ENCODE data around the gene MSTN.

The MSTN gene
- total RNA-seq, result 0.10 to 0.13 reads per million in 2 donors

DNA sequence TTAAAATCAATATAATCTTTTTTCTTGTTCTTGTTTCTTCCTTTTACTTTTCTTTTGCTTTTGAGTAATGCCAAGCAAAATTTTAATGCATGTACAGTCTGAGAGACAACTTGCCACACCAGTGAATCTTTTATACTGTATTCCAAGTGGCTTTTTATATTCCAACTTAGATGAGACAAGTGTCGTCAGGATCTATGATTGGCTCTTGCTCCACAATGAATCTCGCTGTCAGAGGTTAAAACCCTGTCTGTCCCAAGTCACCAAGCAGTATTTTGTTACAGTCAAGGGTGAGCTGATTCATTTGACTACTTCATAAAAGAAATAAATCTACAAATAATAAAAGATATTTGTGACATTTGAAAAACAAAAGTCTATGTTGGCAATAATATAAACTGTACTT, at the start of gene MSTN:
MSTN (minus strand) TSS at position 129 of the 400 bp plus-strand sequence. CDS start 133 bp downstream, outside the sequence.
- DNase-seq, result no peak

DNA sequence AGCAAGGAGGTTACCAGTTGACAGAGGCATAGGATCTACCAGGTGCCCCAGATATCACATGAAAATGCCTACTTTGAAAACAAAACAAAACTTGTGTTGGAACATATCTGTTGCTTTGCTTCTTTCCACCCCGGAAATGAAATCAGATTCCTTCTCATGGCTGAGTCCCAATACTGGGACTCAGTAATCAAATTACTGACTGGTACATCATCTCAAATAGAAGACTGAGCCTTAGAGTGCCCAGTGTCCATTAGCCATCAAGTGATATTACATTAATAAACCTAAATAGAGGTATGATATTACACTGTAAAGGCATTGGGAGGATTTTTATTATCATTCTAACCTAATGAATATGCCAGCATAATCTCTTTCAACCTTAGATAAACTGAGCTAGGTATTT, 48.6 kb upstream of the MSTN start:
- no peak for DNase-seq

DNA sequence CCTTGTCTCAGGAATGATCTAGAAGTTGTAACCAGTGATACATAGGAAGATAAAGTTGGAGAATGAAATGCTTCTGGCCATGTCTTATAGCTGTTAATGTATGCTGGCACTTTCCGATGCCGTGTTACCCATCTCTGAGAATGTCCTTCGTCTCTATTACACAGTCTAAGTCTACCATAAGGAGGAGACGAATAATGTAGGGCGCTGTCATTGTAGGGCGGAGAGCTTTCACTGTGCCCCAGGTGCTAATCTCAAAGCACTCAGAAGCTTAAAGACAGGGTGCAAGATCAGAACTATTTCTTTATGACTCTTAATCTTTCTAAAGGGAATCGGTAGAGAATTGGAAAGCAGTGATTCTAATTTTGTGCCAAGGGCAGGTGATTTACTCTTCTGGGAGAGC, 48.2 kb upstream of the MSTN start:
- no peak for DNase-seq

DNA sequence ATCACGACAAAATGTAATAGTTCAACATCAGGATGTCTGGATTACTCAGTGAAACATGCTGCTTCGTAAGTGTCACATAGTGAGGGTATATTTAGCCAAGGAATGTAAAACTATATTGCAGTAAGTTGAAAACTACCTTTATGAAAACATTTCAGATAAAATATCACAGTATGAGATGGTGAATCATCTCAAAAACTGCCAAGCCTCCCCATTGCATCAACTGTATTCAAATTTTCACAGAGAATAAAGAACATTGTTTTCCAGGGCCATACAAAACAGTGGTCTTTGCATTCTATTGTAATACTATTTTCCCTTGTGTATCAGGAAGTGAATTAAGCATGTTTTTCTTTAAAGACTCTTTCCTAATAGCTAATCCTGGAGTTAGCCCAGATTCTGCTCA, 47.6 kb upstream of the MSTN start:
- no peak for DNase-seq

DNA sequence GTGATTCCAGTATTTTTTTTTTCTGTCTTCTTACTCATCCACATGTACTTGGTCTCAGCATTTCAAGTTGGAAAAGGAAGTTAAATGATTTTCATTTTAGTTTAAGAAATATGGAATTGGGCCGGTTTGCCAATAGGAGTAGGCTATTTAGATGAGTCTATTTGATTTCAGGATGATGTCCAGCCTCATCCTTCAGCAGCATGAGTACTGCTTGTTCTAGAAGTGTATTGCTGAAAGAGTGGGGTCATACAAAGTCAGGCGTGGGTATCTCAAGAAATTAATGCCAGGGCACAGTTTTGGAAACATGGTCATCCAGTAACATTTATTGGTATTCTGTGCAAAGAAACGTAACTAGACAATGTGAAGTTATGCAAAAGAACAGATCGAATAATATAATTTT, 44.9 kb upstream of the MSTN start:
- no peak for DNase-seq

DNA sequence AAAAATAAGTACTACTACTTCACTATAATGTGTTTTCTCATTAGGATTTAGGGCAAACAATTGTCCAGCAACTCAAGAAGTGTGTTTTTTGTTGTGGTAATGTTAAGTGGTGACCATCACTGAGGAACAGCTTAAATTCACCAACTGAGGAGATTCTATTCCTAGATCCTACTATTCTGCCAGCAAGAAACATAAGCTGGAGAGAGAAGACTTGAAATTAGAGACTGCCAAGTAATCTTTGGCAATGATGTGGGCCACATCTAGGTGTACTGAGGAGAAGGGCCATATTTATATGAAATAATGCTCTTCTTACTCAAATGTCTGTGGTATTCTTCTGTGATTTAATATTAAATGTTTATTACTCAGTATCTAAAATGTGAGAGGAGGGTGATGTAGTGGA, 44.3 kb upstream of the MSTN start:
- DNase-seq, result no peak

DNA sequence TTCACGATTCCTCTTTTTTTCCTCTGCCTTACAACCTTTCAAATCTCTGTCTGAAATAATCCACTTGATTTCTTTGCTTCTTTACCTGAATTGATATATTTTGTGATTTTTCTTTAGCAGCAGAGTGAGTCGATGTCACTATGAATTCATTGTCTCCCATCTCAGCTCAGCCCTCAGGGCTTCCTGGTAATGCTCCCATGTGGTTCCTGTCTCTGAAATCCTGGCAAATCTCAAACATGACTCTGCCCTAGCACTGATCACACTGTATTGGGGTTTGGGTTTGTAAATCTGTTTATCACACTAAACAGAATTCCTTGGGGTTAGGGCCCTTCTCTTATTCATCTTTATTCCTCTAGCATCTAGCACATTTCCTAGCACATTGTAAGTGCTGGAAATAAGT, 43.0 kb upstream of the MSTN start:
- no peak for DNase-seq

DNA sequence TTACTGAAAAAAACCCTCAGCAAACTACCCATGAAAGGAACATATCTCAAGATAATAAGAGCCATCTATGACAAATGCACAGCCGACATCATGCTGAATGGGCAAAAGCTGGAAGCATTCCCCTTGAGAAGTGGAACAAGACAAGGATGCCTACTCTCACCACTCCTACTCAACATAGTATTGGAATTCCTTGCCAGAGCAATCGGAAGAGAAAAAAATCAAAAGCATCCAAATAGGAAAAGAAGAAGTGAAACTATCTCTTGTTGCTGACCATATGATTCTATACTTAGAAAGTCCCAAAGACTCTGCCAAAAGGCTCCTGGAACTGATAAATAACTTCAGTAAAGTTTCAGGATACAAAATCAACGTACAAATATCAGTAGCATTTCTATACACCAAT, 40.6 kb upstream of the MSTN start:
- no peak for DNase-seq

DNA sequence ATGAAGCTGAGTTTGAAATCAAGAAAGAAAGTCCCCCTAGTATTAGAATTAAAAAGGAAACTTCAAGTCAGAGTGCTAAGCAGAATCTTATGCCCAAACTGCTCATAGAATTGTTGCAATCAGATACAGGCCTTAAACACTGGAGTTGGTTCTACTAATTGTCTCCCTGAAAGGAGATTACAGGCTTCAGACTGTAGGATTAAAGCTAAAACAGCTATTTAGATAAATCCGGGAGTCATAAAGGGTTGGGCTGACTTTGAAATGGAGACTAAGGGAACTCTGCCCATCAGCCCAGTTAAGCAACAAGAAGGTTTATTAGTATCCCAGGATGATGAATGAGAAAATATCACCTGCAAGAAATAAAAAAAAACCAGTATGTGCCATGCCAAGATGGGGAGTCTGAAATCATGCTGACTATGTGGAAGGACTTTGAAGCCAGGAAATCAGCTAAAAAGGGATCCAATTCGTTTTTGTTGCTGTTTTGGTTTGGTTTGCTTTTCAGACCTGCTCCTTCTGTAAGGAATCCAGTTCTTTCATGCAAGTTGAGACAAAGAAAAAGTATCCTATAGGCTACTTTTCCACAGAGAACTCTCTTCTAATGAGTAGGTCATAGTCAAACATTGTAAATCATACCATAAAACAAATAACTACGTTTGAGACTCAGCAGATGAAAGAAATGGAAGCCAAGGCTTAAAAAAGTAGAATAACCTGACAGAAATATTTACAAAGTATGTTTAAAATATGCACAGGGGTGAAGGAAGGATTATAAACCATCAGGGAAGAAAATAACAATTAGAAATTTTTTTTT, 37.6 kb upstream of the MSTN start:
- DNase-seq, result no peak

DNA sequence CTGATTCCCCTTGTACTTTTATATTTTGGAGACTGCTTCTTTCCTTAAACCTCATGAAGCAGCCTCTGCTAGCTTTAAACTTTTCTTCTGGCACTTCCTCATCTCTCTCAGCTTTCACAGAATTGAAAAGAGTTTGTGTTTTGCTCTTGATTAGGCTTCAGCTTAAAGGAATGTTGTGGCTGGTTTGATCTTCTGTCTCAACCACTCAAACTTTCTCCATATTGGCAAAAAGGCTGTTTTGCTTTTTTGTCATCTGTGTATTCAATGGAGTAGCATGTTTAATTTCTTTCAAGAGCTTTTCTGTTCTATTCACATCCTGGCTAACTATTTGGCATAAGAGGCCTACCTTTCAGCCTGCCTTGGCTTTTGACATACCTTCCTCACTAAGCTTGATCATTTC, 36.3 kb upstream of the MSTN start:
- DNase-seq, result no peak

DNA sequence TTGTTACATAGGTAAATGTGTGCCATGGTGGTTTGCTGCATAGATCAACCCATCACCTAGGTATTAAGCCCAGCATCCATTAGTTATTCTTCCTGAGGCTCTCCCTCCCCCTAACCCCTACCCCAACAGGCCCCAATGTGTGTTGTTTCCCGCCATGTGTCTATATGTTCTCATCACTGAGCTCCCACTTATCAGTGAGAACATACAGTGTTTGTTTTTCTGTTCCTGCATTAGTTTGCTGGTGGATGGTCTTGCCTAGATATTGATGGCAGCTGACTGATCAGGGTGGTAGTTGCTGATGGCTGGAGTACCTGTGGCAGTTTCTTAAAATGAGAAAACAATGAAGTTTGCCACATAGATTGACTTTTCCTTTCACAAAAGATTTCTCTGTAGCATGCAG, 34.6 kb upstream of the MSTN start:
- DNase-seq, result no peak

DNA sequence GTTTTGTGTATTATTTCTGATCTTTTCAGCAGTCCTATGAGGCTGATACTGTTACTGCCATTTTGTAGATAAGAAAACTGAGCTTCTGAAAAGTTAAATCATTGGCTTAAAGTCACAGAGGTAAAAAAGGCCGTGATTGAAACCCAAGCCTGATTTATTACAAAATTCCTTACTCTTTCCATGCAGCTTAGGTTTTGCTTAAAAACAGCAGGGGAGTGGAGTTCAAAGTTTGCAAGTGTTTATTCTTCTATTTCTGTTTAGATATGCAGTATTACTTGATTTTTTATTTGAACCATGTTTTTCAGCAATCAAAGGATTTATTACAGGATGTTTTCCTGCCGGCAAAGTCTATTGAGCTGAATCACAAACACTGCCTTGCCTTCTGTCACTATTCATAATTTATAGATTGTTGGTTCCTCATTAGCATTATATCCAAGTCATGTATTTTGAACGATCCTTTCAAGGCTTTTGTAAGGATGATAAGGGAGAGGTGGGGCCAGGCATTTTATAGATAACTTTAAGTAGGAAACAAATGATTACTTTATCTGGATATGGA, 31.9 kb upstream of the MSTN start:
- DNase-seq, result no peak

DNA sequence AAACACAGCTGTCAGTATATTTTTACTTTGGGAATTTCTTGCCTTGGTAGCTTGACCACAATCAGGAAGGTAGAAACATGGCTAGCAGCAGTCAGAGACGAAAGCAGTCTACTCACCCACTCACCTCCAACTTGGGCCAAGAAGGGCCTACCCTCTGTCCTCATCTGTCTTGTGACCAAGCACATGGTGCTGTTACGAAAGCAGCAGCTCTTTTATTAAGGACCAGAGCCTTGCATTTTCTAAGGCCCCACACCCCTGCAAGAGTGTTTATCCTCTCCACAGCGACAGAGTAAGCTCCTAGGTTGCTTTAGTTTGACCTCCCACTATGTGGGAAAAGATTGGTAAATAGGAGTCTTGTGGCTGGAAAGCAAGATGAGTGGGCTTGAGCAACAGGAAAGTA, 31.3 kb upstream of the MSTN start:
- no peak for DNase-seq

DNA sequence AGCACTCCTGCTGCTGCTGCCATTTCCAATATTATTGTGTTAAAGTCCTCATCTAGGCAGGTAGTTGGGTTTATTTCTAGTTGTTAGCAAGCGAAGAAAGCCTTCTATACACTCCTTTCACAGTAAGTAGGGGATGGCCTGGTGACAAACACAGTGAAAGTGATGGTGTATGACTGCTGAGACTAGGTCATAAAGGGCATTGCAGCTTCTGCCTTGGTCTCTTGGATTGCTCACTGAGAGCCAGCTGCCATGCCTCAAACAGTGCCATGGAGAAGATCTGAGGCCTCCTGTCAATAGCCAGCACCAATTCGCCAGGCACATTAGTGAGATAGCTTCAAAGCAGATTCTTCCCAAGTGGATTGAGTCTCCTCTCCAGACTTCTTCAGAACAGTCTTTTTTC, 27.6 kb upstream of the MSTN start:
- no peak for DNase-seq

DNA sequence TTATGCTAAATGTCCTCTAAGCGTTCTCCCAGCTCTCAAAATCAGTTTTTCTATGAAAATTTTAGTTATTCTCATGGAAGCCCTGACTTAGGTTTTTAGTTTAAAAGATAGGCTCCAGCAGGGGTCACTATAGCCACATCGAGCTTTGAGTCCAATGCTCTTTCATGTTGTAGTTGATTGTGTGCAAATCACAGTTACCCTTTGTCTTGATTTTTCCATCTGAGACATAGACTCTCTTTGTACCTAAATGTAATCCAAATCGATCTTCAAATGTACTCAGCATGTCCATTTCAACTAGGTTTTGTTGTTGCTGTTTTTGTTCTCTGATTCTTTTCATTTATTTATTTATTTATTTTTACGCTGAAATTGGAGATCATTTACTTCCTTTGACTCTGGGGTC, 26.4 kb upstream of the MSTN start:
- DNase-seq, result no peak

DNA sequence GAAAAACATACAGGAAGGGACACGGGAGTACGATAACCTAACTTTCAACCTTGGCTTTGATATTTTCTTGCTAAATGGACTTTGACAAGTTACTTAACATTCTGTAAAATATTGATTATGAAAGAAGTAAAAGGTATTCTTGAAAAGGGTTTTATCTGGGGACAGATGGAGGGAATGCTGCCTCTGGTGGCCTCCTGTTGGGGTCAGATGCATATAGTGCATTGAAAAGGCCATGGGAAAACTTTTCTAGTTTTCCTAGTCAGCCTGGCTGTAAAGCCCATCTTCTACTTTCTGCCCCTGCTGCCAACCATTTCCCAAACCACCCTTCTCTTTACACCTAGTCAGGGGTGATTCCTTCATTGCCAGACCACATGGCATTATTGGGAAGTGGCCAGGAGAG, 22.2 kb upstream of the MSTN start:
- no peak for DNase-seq

DNA sequence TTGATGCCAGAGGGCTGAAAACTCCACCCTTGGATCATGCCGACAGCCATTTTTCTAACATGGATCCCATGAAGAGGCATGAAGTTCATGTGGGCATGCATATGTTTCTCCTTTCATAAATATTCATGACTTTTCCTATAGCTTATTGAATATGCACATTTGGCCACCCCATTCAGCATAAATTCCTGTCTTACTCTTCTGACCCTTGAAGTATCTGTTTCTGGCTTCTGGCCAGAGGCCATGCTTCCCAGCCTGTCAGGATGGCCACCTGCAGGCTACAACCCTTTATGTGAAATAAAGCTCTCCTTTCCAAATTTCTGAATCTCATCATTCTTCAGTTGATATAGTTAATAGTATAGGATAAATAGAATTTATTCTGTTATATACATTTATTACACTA, 19.6 kb upstream of the MSTN start:
- no peak for DNase-seq

DNA sequence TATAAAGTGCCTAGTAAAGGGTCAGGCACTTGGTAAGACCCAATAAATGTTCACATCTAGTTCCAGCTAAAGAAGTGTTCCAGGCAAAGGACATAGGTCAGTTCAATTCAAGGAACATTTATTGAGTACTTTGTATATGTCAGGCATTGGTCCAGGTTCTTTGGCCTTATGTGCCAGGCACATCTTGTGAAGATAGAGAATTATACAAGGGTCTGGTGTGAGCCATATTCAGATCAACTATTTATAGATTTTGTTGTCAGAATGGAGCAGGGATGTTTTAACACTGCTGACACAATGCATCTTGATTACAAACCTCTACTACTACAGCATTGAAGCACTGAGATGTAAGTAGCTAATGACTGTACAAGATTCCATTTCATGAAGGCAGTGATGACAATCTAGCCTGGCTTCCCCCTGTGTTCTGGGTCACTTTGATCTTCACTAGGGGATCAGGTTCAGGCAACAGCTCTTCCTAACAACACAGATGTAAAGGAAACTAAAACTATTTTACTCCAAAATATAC, 18.1 kb upstream of the MSTN start:
- no peak for DNase-seq

DNA sequence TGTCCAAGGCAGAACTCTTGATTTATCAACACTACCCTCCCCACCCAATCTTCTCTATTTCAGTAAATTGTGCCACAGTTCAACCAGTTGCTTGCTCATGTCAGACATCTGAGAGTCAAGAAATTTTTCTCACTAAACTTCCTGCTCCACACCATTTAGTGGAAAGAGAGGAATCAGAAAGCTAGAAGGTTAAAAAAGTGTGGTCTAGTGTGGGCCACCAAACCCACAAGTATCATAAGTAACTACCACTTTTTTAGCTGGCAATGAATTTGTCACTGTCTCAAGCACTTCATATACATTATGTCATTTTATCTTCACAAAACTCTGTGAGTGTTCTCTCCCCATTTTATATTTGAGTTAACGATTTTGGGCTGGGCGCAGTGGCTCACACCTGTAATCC, 16.6 kb upstream of the MSTN start:
- DNase-seq, result no peak

DNA sequence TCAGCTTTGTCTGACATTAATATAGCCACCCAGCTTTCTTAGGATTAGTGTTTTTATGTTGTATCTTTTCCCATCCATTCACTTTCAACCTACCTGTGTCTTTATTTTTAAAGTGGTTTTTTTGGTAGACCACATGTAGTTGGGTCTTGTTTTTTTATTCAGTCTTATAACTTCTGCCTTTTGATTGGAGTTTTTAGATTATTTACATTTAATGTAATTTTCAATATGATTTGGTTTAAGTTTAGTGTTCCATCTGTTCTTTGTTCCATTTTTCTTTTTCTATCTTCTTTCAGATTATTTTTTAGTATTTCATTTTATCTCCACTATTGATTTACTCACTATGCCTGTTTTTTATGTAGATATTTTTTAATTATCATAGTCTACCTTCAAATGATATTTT, 13.1 kb upstream of the MSTN start:
- DNase-seq, result no peak

DNA sequence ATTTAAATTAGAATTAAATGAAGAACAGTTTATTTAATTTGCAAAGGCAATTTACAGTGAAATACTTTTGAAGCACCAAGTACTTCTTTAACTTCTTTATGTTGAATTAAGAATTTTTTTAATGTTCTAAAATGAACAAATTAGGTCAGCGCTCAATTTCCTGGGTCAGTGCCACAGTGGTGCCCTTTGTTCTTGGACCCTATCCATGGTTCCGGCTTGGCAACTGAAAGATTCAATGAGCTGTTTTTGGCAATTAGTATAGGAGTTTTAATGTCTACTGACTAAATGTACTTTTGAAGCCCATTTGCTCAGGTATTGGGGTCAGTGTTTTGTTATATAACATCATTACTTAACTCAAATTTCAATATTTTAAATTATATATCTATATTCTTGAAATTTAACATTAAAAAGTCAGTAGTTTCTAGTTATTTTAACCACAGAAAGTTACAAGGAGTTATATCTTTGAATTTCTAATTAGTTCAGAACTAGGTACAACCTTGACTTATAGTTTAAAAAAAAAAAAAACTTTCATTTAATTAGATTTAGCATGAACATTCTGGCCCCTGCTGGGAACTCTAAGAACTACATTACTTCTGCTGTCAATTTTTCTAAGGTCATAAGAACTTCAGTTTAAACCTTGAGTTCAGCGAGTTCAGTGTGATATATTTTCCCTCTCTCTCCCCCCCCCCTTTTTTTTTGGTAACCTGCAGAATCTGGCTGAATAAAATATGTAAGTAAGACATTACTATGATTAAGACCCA, 7.6 kb upstream of the MSTN start:
- DNase-seq, result no peak

DNA sequence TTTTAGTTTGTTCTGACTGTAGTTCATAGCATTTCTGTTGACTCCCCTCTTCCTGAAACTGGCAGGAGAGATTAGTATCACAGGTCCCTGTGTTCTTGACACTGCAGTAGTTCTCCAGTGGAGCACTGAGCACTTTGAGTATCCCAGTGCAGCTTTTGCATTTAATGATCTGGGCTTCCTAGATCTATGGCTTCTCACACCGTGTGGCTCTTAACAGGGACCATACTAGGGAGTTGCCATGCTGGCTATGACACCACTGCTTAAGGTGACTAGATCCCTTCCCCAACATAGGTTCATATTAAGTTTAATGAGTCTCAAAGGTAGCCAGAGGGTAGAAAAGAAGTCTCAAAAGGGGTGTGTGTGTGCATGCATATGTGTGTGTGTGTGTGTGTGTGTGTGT, 6.2 kb upstream of the MSTN start:
- DNase-seq, result no peak

DNA sequence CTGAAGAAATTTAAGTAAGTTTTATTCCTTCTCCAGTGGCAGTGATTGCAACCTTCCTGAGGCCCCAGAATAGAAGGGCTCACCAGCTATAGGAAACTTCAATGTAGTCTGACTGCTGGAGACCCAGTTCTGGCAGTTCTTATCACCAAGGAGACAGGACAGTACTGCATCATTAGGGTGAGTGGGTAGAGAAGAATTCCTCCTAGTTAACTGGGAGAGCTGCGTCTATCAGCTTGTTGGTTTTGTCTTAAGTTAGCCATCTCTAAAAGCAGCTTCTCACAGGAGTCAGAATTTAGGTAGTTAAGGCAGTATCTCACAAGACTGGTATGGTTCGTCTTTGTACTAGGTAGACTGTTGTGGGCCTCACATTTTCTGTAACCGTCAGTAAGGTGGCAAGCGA, 3.3 kb upstream of the MSTN start:
- no peak for DNase-seq

DNA sequence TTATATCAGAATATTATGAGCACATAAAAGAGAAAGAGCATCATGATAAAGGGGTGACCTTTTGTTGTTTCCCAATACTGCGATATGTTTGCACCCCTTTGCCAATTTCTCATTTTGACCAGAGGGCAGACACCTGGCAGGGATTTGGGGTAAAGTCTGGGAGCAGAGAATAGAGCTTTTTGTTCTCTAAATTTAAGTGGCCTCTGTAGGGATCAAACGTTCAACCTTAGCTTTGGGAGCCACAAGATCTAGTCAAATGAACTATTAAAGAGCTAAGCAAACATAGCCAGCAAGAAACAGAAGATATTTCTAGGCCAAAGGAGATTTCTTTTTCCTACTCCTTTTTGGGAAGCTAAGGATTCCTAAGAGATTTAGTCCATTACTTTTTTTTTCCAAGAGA, 1.1 kb upstream of the MSTN start:
- DNase-seq, result no peak

All from activated gamma-delta T cell (primary cell).